ENCODE measurements around the gene CACNG6. TPM values are rescaled to one million over a fixed set of nuclear protein-coding genes. Genes with fewer than 3 reads are reported as not detected.

CACNG6 gene
- total and polyA plus RNA-seq, 2 of the 13 experiments (the other 11 are each of a cell fraction or from before 2014, with no cell fraction given): not detected

DNA sequence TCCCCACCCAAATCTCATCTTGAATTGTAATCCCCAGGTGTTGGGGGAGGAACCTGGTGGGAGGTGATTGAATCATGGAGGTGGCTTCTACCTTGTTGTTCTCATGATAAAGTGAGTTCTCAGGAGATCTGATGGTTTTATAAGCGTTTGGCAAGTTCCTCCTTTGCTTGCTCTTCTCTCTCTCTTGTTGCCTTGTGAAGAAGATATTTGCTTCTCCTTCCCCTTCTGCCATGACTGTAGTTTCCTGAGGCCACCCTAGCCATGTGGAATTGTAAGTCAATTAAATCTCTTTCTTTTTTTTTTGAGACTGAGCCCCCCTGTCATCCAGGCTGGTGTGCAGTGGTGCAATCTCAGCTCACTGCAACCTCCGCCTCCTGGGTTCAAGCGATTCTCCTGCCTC, 37.9 kb downstream of the CACNG6 start:
- TF ChIP-seq NR2F1 (CRISPR knock-in tag; IDR thresholded peaks at IDR 0.05) (no peak), ZNF773 (CRISPR knock-in tag; IDR thresholded peaks at IDR 0.05; ENCODE audit: borderline replicate concordance) (no peak), ZNF547 (CRISPR knock-in tag; IDR thresholded peaks at IDR 0.05) (no peak), SIX4 (CRISPR knock-in tag; IDR thresholded peaks at IDR 0.05) (no peak), ARID3A (IDR thresholded peaks at IDR 0.05; ENCODE audit: low read depth, low read length) (no peak), THAP8 (CRISPR knock-in tag; IDR thresholded peaks at IDR 0.05; ENCODE audit: borderline replicate concordance) (no peak), ZNF629 (CRISPR knock-in tag; conservative IDR thresholded peaks at IDR 0.05) (no peak), ARNTL (CRISPR knock-in tag; IDR thresholded peaks at IDR 0.05) (no peak), ZNF800 (CRISPR knock-in tag; IDR thresholded peaks at IDR 0.05) (no peak), FOXJ3 (CRISPR knock-in tag; IDR thresholded peaks at IDR 0.05; ENCODE audit: borderline replicate concordance) (no peak), ATAD3A (CRISPR knock-in tag; IDR thresholded peaks at IDR 0.05) (no peak), ZNF713 (CRISPR knock-in tag; IDR thresholded peaks at IDR 0.05) (no peak), SP2 (CRISPR knock-in tag; IDR thresholded peaks at IDR 0.05) (no peak)
- TF ChIP-seq, protein P1, sequence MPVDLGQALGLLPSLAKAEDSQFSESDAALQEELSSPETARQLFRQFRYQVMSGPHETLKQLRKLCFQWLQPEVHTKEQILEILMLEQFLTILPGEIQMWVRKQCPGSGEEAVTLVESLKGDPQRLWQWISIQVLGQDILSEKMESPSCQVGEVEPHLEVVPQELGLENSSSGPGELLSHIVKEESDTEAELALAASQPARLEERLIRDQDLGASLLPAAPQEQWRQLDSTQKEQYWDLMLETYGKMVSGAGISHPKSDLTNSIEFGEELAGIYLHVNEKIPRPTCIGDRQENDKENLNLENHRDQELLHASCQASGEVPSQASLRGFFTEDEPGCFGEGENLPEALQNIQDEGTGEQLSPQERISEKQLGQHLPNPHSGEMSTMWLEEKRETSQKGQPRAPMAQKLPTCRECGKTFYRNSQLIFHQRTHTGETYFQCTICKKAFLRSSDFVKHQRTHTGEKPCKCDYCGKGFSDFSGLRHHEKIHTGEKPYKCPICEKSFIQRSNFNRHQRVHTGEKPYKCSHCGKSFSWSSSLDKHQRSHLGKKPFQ (CRISPR knock-in tag; IDR thresholded peaks at IDR 0.05; ENCODE audit: insufficient replicate concordance): no peak
- intact Hi-C loops (cut with micrococcal nuclease; ENCODE audit: unreplicated experiment): no loop called here
- FAIRE-seq (no peak), ATAC-seq (no peak), DNase-seq (ENCODE audit: low spot score) (no peak)
- no peak overlapping the region for H3K4me2 ChIP-seq (ENCODE audit: low read depth, low read length)
- H3K4me3 ChIP-seq (replicated peaks in 1 of 3; ENCODE audit: insufficient read depth in 1 of 3, low read depth in 2 of 3, low read length in 3 of 3): no peak overlapping the region
- no TSS peak for BruUV-seq (replicated peaks)
- no peak overlapping the region for H3K27ac ChIP-seq (ENCODE audit: extremely low read length, insufficient read depth, low read length)
- in situ Hi-C loops (cut with HindIII; ENCODE audit: extremely low pct_ligation_motif_present, low pct_unique_long_range_greater_than_20kb): loop anchor here (10.0 kb wide), 2 partner anchors 124 to 224 kb away; partner anchors contain the start of gene CACNG7
- no peak overlapping the region for H2AFZ ChIP-seq (ENCODE audit: low read length)
- H3K36me3 ChIP-seq (replicated peaks in 1 of 2; ENCODE audit: control insufficient read depth in 1 of 2, insufficient read depth in 2 of 2, low read length in 2 of 2): no peaks in the 10 kb centered on the region
- H3K4me1 ChIP-seq (ENCODE audit: insufficient read depth, low read length): peaks cover 17% of the 10 kb centered on the region
- 49% methylated on average over 3 of the region's 3 CpGs for WGBS (ENCODE audit: low lambda C conversion rate)
- H3K9me3 ChIP-seq (ENCODE audit: low read length): no peaks in the 10 kb centered on the region
- no peaks in the 10 kb centered on the region for H3K79me2 ChIP-seq (ENCODE audit: insufficient read depth, low read length)
- no peaks in the 10 kb centered on the region for H4K20me1 ChIP-seq (ENCODE audit: insufficient read depth, low read length)
- CTCF ChIA-PET (ENCODE audit: low intra/inter-chr PET ratio, low total read pairs): interaction anchor here (2.1 to 2.9 kb wide), 4 partner anchors 123 to 236 kb away, joined by 11 to 19 read pairs (median 14); no protein-coding TSS in a partner anchor
- POLR2A ChIA-PET: no interaction called here
- no peaks in the 10 kb centered on the region; a peak in 2 of 5 replicates for H3K27me3 ChIP-seq (ENCODE audit: control insufficient read depth in 1 of 2, insufficient read depth in 2 of 2, low read length in 2 of 2)
- no peak overlapping the region for H3K9ac ChIP-seq (ENCODE audit: insufficient read depth, low read depth, low read length)

Measured in HepG2 (cell line).